SU-DHL-6 (cell line): ENCODE measurements around the gene RBM15.

Experiments
- H2AFZ ChIP-seq: fragments of 200-600 bp; sonication (generic); 2 replicates; pipeline ENCODE4 v1.6.1; 2014; ENCODE audit warnings: low read depth, mild to moderate bottlenecking, moderate library complexity, mixed read lengths, antibody characterized with exemption, low read length; ENCODE audit not compliant: severe bottlenecking
- H3F3A ChIP-seq: fragments of 200-600 bp; shearing (Covaris generic); 2 replicates; pipeline ENCODE4 v1.6.0; 2016; ENCODE audit warnings: antibody characterized with exemption, mild to moderate bottlenecking; ENCODE audit not compliant: insufficient read depth
- H3K27ac ChIP-seq: fragments of 200-600 bp; sonication (generic); 2 replicates; pipeline ENCODE4 v1.5.1; 2016; ENCODE audit warnings: low read depth, mild to moderate bottlenecking, low read length, moderate library complexity, mixed read lengths
- H3K27me3 ChIP-seq: fragments of 200-600 bp; sonication (generic), shearing (Covaris generic); 2 replicates; pipeline ENCODE4 v1.6.0; 2014; ENCODE audit warnings: mild to moderate bottlenecking, low read length
- H3K36me3 ChIP-seq: fragments of 200-600 bp; sonication (generic); 2 replicates; pipeline ENCODE4 v1.6.1; 2014; ENCODE audit warnings: mild to moderate bottlenecking, low read length, mixed read lengths
- H3K4me2 ChIP-seq: fragments of 300-600, 200-600 bp; shearing (Covaris generic), sonication (generic); 2 replicates; pipeline ENCODE4 v1.6.0; 2014; ENCODE audit warnings: low read length, low read depth, mild to moderate bottlenecking; ENCODE audit not compliant: poor library complexity, severe bottlenecking
- H3K4me3 ChIP-seq: fragments of 200-600 bp; sonication (generic); 2 replicates; pipeline ENCODE4 v1.5.1; 2014; ENCODE audit warnings: antibody characterized with exemption, low read length, mild to moderate bottlenecking, mixed read lengths; ENCODE audit not compliant: insufficient read depth, poor library complexity, severe bottlenecking
- H3K79me2 ChIP-seq: fragments of 200-600 bp; sonication (generic); 2 replicates; pipeline ENCODE4 v1.6.1; 2014; ENCODE audit warnings: mild to moderate bottlenecking, low read length, moderate library complexity; ENCODE audit not compliant: insufficient read depth
- H3K9ac ChIP-seq: fragments of 200-600 bp; sonication (generic); 2 replicates; pipeline ENCODE4 v1.7.0; 2014; ENCODE audit warnings: mild to moderate bottlenecking, low read length
- H3K9me2 ChIP-seq: fragments of 200-600 bp; sonication (generic); replicated peaks from 2 replicates; pipeline ENCODE4 v1.6.1; 2014; ENCODE audit warnings: low read length; ENCODE audit not compliant: insufficient read depth
- H3K9me3 ChIP-seq: fragments of 200-600 bp; sonication (generic); 2 replicates; pipeline ENCODE4 v1.6.1; 2014; ENCODE audit warnings: low read length, mixed read lengths; ENCODE audit not compliant: insufficient read depth
- H4K20me1 ChIP-seq: fragments of 200-600 bp; sonication (generic); 2 replicates; pipeline ENCODE4 v1.6.1; 2014; ENCODE audit warnings: low read depth, mild to moderate bottlenecking, antibody characterized with exemption, low read length, moderate library complexity, mixed read lengths
- CTCF ChIP-seq: fragments of 200-600 bp; sonication (generic); IDR thresholded peaks from one replicate; pipeline ENCODE4 v1.5.1; 2017; ENCODE audit warnings: antibody characterized with exemption, mild to moderate bottlenecking, low read length, moderate library complexity; ENCODE audit not compliant: insufficient read depth, poor library complexity, severe bottlenecking
- EZH2phosphoT487 ChIP-seq: fragments of 200-600 bp; sonication (generic), shearing (Covaris generic); conservative IDR thresholded peaks from 2 replicates; pipeline ENCODE4 v1.6.1; 2018; ENCODE audit warnings: mild to moderate bottlenecking, antibody characterized with exemption, low read length, moderate library complexity, mixed read lengths

RBM15 gene

GRCh38 chr1:110307239-110307974 is 31.8 kb upstream of the RBM15 start:
- no peaks in the 10 kb centered on the region for H3F3A ChIP-seq
- no peak overlapping the region for H3K9ac ChIP-seq
- no peaks in the 10 kb centered on the region for H3K27me3 ChIP-seq
- H3K79me2 ChIP-seq: no peaks in the 10 kb centered on the region
- H3K36me3 ChIP-seq: no peaks in the 10 kb centered on the region
- H3K4me2 ChIP-seq: no peak overlapping the region
- no peak overlapping the region for H3K4me3 ChIP-seq
- no peaks in the 10 kb centered on the region for H3K9me2 ChIP-seq
- H2AFZ ChIP-seq: no peak overlapping the region
- H4K20me1 ChIP-seq: no peaks in the 10 kb centered on the region
- no peaks in the 10 kb centered on the region for H3K9me3 ChIP-seq
- H3K27ac ChIP-seq: no peak overlapping the region
- TF ChIP-seq CTCF (no peak), EZH2phosphoT487 (no peak)

GRCh38 chr1:110308247-110308646 is 30.9 kb upstream of the RBM15 start:
- H4K20me1 ChIP-seq: no peaks in the 10 kb centered on the region
- H2AFZ ChIP-seq: no peak overlapping the region
- H3K36me3 ChIP-seq: no peaks in the 10 kb centered on the region
- H3F3A ChIP-seq: no peaks in the 10 kb centered on the region
- no peaks in the 10 kb centered on the region for H3K27me3 ChIP-seq
- H3K9ac ChIP-seq: no peak overlapping the region
- H3K79me2 ChIP-seq: no peaks in the 10 kb centered on the region
- H3K4me3 ChIP-seq: no peak overlapping the region
- TF ChIP-seq EZH2phosphoT487: no peak
- TF ChIP-seq CTCF: no peak
- H3K27ac ChIP-seq: no peak overlapping the region
- H3K9me2 ChIP-seq: no peaks in the 10 kb centered on the region
- H3K9me3 ChIP-seq: no peaks in the 10 kb centered on the region
- H3K4me2 ChIP-seq: no peak overlapping the region

GRCh38 chr1:110309139-110309538 is 30.0 kb upstream of the RBM15 start:
- no peaks in the 10 kb centered on the region for H3K36me3 ChIP-seq
- no peaks in the 10 kb centered on the region for H3K27me3 ChIP-seq
- TF ChIP-seq CTCF (no peak), EZH2phosphoT487 (no peak)
- H3K79me2 ChIP-seq: no peaks in the 10 kb centered on the region
- H3K4me3 ChIP-seq: no peak overlapping the region
- no peaks in the 10 kb centered on the region for H3F3A ChIP-seq
- no peak overlapping the region for H3K27ac ChIP-seq
- no peaks in the 10 kb centered on the region for H4K20me1 ChIP-seq
- H3K9me2 ChIP-seq: no peaks in the 10 kb centered on the region
- H3K4me2 ChIP-seq: no peak overlapping the region
- H3K9ac ChIP-seq: no peak overlapping the region
- no peak overlapping the region for H2AFZ ChIP-seq
- no peaks in the 10 kb centered on the region for H3K9me3 ChIP-seq
